GM18519 (cell line): Measurements from ENCODE around the gene PSMC3.
A peak's percentile ranks its signal among the peaks of the same experiment; 100 is the strongest.

Experiments
- ATAC-seq: cut with Tn5 transposase; IDR thresholded peaks from one replicate; pipeline ENCODE4 v1.9.1; 2021; ENCODE audit warnings: mild to moderate bottlenecking, moderate library complexity; ENCODE audit not compliant: unreplicated experiment, low FRiP score

The PSMC3 gene

DNA sequence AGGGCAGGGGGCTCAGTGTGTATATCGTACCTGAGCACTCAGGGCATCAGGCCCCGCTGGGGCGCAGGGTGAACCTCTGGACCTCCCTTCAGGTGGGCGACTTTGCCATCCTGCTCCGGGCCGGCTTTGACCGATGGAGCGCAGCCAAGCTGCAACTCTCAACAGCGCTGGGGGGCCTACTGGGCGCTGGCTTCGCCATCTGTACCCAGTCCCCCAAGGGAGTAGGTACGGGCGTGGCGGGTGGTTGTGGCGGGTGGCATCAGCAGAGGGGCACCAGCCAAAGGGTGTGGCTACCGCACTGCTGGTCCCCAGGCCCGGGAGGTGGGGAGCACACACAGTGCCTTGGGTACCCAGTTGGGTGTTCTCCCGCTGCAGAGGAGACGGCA is 11.6 kb downstream of the PSMC3 start:
- no peak for ATAC-seq

GRCh38 chr11:47413908-47414684 is 12.1 kb downstream of the PSMC3 start:
- ATAC-seq: no peak

- ATAC-seq: no peak
Measured at GRCh38 chr11:47413351-47413750, 12.9 kb downstream of the PSMC3 start.

DNA sequence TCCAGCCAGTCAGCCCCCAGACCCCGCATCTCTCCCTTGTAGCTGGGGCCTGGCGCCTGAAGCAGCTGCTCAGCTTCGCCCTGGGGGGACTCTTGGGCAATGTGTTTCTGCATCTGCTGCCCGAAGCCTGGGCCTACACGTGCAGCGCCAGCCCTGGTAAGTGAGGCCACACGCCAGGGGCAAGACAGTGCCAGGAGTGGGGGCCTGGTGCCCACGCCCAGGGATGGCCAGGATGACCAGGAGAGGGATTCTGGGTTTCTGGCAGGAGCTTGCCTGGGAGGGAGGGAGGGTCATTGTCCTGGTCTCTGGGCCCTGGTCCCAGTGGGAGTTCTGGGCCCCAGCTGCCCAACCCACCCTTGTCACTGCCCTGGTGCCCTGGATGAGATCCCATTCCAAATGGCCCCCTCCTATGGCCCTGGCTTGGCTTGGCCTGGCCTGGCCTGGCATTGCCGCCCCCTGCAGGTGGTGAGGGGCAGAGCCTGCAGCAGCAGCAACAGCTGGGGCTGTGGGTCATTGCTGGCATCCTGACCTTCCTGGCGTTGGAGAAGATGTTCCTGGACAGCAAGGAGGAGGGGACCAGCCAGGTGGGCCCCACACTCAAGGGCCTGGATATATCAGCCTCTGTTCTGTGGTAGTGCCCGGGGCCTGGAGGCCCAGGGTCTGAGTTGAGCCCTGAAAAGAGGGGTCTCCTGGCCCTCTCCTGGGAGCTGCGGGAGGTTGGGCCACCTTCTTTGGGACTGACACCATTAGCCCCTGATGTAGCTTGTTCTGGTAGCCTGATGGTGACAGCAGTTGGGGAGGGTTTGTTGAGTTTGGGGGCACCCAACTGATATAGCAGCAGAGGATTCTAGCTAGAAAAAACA is 14.1 kb downstream of the PSMC3 start:
- ATAC-seq: no peak

DNA sequence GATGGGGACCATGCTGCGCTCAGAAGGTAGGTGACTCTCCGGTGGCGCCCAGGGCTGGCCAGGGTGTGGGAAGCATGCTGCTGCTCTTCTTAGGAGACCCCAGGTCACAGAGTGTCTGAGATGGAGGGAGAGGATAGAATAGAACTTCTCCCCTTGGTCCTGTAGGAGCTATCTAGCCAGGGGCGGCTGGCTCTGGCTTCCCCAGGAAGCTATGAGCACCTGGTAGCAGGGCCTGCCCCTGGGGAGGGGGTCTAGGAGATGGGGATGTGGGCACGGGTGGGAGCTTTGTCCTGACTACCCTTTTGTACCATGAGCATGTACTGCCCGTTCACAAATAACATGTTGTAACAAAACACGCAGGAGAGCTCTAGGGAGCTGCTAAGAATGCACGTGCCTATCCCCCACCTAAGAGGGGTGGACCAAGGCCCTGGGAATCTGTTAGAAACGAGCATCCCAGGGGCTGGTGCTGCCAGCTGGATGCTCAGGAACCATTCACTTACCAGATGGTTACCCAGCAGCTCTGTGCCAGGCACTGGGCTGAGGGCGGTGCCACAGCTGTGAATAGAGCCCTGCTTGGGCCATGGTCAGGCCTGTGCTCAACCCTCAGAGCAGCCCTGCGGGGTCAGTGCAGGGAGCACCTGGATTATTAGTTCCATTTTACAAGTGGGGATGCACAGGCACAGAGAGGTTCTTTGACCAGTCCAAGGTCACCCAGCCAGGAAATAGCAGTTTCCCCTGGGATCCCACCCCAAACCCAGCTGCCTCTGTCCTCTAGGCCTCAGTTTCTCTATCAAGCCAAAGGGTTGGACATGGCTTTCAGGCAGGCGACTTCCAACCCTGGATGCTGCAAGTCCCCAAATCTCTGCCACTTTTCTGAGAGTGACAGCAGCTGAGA is 15.6 kb downstream of the PSMC3 start:
- no peak for ATAC-seq

DNA sequence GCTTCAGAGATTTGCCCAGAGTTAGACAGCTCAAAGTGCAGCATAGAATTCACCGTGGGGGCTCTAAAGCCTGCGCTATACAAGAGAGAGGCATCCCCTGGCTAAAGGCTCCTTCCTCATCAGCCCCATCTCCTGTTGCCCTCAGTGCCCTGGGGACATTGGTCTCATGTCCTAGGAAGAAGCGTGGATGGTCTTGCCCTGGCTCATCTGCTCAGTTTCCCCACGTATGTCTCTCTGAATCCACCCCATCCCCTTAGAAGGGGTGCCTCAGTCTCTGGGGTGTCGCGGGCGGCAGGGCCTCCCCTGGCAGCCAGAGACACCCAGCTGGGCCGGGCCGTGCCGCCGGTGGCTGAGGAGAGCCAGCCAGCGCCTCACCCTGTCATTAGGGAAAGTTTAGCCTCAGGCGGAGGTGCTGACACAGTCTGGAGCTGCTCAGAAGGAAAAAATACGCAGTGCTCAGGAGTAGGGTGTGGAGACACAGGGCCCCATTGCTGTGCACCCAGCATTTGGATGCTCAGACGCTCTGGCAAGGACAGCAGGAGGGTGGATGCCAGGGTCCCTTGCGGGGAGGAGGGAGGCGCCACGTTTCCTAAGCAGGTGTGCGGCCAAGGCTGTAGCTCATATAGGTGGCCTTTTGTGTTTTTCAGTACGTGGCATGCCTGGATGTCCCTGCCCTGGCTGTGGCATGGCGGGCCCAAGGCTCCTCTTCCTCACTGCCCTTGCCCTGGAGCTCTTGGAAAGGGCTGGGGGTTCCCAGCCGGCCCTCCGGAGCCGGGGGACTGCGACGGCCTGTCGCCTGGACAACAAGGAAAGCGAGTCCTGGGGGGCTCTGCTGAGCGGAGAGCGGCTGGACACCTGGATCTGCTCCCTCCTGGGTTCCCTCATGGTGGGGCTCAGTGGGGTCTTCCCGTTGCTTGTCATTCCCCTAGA is 16.5 kb downstream of the PSMC3 start:
- no peak for ATAC-seq

DNA sequence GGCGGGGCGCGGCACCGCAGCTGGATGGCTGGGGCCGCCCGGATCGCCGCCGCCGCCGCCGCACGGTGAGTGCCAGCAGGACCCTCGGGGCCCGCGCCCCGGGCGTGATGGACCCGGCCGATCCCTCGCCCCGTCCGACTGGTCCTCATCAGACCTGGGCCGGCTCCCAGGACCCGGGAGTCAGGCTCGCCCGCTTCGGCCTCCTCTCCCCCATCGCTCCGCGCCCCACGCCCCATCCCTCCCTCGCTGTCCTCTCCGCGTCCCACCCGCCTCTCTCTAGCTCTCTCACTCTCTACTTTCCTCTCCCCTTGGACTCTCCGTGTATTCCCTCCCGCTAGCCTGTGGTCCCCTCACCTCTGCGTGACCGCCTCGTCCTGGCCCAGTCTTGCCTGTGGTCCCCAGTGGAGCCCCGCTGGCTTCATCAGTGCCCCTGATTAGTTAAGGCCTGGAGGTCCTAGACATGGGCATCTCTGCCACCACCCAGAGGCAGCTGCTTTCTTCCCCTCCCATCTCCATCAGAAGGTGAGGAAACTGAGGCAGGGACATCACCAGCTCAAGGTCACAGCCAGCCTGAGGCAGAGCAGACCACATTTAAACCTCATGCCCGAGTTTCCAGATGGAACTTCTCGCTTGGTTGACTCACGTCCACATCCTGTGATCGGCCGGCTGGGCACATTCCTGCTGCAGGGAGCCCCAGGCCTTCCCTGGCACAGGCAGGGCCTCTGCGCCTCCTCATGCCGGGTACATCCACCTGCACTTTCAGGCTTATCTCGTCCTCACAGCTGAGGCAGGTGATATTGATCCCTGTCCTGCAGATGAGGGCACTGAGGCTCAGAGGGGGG is 17.4 kb downstream of the PSMC3 start:
- ATAC-seq: no peak

DNA sequence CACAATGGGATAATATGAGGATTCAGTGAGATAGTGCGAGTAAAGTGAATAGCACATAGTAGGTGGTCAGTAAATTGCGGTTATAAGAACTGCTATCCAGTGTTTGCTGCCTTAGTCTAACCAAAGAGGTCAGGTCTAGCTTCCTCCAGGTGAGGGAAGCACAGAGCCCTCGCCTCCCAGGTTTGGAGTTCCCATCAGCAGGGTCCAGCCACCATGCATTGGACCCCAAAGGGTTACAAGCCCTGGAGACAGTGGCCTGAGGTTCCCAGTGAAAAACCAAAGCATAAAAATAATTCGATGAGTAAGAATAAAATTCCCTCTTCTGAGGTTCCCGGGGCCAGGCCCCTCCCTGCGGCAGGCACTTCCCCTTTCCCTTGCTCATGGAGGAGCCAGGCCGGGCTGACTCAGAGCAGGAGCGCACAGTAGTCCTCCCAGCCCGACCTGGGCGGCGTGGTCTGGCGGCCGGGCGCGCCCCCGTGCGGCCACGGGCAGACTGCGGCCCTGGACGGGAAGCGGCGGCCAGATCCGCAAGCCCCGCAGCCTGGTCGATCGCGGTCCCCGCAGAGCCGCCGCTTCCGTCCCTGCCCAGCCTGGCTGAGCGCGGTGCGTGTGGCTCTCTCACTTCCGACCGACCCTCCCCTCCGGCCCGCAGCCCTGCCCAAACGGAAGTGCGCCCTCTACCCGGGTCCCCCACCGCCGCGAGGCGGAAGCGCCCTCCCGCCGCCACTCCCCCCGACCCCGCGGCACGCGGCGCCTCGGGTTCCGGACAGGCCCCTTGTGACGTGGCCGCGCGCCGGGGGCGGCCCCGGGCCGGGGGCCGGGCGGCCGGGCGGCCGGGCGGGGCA is 18.3 kb downstream of the PSMC3 start, which contains the start of gene SLC39A13:
Gene SLC39A13 (plus strand): TSS at position 845 of the 845 bp plus-strand sequence. CDS start 1,505 bp downstream, outside the sequence.
- peak; percentile 69 for ATAC-seq

DNA sequence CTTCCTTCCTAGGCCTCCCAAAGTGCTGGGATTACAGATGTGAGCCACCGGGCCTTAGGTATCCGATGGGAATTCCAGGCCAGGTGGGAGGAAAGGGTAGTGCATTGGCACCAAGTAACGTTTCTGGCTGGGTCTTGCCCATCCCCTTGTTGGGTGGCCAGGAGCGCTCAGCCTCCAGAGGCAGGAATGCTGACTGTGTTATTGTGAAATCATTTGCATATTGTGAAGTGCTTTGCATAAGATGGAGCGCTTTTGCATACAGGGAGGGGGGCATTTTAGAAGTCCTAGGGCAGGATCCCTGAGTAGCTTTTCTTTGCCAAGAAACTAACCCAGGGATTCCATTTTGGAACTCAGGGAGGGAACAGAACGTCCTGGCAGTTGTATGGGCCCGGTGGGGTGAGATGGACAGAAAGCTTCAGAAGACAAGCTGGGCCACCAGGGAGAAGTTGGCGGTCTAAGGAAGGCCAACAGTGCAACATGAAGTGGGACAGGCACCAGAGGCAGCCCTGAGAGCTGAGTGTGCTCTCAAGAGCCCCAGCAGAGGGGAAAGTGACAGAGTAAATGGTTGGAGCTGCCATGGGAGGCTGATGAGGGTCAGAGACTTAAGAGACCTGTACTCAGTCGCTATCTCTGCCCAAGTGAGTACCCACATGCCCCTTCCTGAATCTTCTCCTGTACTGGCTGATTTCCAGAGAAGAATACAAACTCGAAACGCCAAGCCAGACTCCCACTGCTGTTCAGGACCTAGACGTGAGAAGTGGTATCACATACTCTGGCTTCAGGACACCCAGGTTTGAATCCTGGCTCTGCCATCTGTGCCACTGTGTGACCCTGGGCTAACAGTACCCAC is 19.1 kb downstream of the PSMC3 start:
- ATAC-seq: no peak

DNA sequence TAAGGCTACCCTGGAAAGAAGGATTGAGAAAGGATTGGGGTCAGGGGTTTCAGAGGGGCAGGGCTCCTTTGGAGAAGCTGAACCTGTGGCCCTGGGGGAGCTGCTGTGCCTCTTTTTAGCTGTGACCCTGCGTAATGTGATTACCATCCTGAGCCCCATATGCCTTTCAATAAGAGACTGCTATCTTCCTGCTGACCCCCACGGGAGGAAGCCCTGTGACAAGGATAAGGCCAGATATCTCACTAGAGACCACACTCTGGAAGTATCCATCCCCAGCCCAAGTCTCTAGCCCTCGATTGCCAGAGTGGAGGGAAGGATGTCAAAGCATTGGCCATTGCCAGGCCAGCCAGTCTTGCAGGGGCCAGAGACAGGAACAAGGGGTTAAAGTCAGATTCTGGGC is 22.7 kb downstream of the PSMC3 start:
- no peak for ATAC-seq

DNA sequence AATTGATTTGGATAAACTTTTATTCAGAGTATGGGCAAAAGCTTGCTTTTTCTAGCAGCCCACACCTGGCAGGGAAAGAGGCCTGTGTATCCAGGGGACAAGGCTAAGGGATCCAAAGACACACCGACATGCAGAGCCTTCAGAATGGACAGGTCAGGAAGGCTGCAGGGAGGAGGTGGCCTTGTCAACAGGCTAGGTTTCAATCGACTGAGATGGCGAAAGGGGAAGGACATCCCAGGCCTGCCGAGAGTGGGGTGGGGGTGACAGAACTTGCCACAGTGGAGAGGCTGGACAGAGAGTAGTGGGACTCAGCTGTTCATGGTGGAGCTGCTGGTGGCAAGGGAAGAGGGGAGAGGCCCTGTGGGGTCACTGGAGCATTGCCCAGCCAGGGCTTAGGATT is 23.1 kb downstream of the PSMC3 start:
- no peak for ATAC-seq

GRCh38 chr11:47400768-47401279 is 25.4 kb downstream of the PSMC3 start:
- peak; percentile 67 for ATAC-seq

GRCh38 chr11:47399860-47400767 is 26.1 kb downstream of the PSMC3 start:
- peak; percentile 24 for ATAC-seq

GRCh38 chr11:47398551-47398950 is 27.7 kb downstream of the PSMC3 start:
- ATAC-seq: no peak

DNA sequence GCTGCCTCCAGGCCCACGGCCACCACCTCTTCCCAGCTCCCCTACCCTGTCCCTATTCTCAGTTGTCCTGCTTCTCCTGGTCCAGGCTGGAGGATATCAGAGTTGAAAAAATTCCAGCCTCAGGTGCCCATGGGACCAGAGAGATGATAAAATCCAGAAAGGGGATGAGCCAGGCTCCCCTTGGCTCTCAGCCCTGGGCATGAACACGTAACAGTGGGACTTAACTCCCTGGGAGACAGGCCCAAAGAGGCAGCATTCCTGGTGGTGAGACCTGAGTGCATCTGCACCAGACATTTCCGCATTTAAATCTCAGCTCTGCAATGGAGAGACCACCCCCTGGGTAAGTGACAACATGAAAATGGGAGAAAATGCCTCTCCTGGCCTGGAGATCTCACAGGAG is 28.2 kb downstream of the PSMC3 start:
- ATAC-seq: no peak

GRCh38 chr11:47396049-47396320 is 30.3 kb downstream of the PSMC3 start:
- no peak for ATAC-seq
